Activated gamma-delta T cell treated with Interleukin-2 at 50 U/mL for 16 hours (primary cell): ENCODE data around the gene CAMTA1.

ENCODE experiments used
- DNase-seq: peaks from one replicate; pipeline ENCODE4 v3.0.0-alpha.2; 2020

CAMTA1 gene

DNA sequence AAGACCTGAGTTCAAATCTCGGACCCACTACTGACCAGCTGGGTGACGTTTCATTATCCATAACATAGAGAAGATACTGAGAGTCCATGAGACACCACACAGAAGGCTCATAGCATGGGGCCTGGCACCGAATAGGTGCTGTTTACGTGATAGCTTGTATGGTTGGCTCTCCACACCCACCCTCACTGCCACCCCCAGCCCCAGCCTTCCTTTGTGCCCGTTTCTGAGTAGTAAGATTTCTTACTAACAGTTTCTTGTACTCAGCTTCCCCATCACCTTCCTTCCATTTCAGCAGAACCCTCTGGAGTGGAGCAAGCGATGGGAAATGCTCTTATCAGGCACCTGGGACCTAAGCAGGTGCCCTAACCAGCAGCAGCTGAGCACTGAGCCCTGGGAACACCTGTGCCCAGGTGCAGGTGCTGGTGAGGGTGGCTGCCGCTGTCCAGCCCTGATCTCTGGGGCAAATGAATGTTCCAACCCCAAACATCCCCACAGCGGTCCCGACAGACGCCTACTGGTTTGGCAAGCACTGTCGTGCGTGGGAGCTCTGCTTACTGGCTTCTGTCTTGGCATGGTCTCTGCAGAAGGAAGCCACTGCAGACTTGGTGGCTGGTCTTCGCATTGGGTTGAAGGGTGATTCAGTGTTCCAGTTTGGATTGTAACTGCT is 225.4 kb downstream of the CAMTA1 start:
- DNase-seq = no peak

DNA sequence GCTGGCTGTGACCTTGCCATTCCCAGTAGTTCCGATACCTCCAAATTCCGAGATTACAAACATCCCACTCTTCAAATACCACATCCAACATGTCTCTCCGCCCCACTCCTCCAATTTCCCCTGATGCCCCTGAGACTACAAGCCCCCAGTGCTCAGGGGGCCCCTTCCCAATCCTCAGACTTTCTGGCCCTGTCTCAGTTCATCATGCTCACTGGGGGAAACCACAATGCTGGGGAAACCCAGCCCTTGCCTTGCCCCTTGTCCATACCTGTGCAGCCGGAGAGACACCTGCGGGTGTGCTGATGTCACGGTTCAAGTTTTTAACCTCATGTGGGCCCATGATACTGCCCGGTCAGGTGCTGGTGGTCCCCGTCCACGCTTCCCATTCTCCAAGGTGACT is 226.6 kb downstream of the CAMTA1 start:
- DNase-seq = no peak

DNA sequence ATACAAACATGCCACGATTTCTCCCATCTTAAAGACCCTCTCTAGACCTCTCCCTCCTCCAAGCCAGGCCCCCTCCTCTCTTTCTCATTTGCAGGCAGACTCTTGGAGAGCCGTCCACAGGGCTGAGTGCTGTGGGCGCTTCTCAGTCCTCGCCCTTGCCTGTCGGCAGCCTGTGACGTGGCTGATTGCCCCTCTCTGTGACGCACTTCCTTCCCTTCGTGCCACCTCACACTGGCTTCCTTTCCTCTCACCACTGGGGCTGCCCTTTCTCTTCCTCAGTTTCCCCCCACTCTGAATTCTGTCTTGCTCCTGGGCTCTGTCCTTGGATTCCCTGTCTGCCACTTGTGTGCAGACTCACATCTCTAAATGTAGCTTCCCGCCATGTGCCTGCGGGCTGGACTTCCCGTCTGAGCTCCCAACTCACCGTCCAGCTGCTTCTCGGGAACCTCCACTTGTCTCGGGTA is 227.2 kb downstream of the CAMTA1 start:
- DNase-seq = no peak

- no peak for DNase-seq
Observed at GRCh38 chr1:7013833-7014639, 228.8 kb downstream of the CAMTA1 start.

GRCh38 chr1:7014640-7014930 is 229.3 kb downstream of the CAMTA1 start:
- no peak for DNase-seq

- no peak for DNase-seq
Observed at GRCh38 chr1:7015022-7015421, 229.8 kb downstream of the CAMTA1 start.

GRCh38 chr1:7018351-7018750 is 233.1 kb downstream of the CAMTA1 start:
- no peak for DNase-seq

- no peak for DNase-seq
Observed at GRCh38 chr1:7018826-7019225, 233.6 kb downstream of the CAMTA1 start.

- DNase-seq = no peak
Observed at GRCh38 chr1:7019510-7019909, 234.3 kb downstream of the CAMTA1 start.

GRCh38 chr1:7022058-7022457 is 236.8 kb downstream of the CAMTA1 start:
- no peak for DNase-seq

DNA sequence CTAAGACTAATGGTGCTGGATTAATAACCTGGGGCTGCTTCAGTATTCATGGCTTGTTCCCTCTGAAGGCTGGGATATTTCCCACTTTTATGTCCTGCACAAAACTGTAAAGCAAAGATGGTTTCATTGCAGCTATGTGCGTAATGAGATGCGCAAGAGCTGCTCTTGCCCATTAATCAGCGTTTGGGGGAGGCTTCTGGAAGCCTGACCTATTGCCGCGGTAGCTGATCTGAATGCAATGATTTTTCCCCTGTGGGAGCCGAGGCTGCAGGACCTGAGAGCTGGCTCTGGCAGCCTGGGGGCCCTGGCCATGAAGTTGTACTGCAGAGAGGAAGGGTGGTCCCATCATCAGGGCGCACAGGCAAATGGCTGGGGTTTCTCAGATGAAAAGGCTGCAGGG is 239.8 kb downstream of the CAMTA1 start:
- no peak for DNase-seq

DNA sequence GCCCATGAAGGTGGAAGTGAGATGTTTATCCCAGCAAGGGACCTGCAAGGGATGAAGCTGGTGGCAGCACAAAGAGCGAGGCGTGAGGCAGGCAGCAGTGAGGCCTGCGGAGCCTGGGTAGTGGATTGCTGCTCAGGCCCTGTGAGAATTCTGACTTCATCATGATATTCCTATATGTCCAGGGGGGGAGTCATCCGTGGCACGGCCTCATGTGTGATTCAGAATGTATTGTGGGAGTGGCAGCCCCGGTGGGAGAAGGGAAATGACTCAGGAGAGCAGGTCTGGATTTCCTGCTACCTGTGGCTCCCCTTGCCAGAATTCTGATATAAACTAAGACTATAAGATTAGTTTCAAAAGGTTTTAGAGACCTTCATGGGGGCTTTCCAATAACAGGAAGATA is 240.9 kb downstream of the CAMTA1 start:
- no peak for DNase-seq

GRCh38 chr1:7032992-7033391 is 247.7 kb downstream of the CAMTA1 start:
- DNase-seq = no peak

GRCh38 chr1:7036386-7036785 is 251.1 kb downstream of the CAMTA1 start:
- DNase-seq = no peak

DNA sequence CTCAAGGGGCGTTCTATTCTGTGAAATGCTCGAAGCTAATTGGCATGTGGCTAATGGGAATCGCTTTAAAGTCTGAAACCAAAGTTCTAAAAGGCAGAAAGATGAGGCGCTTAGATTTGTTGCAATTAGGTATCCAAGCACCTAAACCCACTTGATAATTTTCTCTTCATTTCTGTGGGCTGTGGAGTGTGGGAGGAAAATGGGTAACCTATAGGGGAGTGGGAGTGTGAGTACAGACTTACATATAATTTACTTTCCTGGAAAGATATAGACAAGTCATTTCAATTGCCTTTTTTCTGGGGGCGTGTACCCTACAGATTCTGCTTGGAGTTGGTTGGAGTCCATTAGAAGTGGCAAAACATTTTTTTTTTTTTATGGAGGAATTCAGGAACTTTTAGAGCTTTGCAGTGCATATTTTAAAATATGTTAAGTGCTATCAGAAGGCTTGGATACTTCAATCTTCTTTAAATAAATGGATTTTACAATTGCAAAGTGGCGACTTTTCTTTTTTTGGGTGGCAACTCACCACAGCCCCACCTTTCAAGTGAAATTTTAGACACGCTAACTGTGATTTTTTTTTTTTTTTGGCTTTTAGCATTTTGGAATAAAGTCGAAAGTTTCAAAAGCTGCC is 254.5 kb downstream of the CAMTA1 start:
- no peak for DNase-seq

- DNase-seq = no peak
Observed at GRCh38 chr1:7040969-7041695, 255.9 kb downstream of the CAMTA1 start.

- DNase-seq = no peak
Observed at GRCh38 chr1:7042322-7043190, 257.3 kb downstream of the CAMTA1 start.

GRCh38 chr1:7043191-7043549 is 257.9 kb downstream of the CAMTA1 start:
- no peak for DNase-seq

DNA sequence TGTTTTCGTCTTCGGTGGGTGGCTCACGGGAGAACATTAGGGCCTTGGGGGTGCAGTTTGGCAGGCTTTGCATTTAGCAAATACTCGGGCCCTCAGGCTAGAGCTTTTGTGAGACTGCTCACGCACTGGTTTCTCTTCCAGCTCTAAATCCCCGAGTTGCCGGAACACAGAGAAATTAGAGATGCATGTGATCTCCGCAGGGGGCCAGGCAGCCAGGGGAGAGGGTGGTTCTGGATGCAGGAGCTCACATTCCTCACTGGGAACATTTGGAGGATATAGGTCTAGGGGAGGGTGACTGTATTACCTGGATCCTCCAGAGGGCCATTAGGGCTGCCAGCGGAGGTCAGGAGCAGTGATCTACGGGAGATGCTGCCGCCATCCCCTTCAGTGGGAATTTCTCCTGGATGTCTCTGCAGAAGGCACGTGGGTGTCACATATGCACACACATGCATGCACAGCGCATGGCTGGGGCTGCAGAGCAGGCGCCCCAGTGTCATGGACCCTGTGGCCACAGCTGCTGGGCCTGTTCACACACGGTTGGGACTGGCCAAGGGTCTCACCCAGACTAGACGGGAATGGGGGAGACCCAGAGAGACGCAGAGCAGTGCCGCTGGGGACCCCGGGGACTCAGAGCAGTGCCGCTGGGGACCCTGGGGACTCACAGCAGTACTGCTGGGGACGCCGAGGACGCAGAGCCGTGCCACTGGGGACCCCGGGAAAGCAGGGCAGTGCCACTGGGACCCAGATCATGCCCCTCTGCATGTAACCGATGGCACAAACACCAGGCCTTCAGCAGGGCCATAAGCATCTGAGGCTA is 258.7 kb downstream of the CAMTA1 start:
- DNase-seq = no peak

DNA sequence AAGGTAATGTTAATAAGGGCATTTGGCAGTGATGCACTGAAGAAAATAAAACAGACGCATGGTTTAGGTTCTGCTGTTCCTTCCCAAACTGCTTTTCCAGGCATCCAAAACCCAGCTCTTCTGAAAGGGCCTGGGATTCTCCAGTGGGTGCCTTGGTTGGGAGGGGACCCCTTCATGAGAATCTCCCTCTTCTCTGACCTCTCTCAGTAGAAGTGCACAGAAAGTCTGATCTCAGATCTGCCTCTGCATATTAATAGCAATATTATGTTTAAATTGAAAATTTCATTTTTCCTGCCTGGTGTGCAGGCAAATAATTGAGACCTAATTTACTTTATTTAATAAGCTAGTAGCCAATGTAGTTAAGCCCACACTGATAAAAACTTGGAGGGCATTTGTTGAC is 260.6 kb downstream of the CAMTA1 start:
- DNase-seq = no peak

DNA sequence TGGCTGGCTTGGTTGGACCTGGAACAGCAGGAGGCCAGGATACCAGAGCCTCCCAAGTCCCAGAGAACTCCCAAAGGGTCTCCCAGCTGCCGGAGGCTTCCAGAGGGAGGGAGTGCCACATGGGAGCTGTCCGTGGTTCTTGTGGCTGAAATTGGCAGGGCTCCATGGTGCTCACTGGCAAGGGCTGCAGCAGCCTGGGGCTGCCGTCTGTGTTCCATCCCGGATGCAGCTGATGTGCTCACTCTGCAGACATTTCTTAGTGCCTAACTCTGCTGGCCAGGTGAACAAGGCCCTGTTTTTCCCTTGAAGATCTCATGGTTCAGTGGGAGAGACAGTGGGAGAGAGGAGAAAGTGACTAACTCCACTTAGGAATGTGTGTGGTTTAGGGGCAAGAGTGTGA is 261.1 kb downstream of the CAMTA1 start:
- no peak for DNase-seq

DNA sequence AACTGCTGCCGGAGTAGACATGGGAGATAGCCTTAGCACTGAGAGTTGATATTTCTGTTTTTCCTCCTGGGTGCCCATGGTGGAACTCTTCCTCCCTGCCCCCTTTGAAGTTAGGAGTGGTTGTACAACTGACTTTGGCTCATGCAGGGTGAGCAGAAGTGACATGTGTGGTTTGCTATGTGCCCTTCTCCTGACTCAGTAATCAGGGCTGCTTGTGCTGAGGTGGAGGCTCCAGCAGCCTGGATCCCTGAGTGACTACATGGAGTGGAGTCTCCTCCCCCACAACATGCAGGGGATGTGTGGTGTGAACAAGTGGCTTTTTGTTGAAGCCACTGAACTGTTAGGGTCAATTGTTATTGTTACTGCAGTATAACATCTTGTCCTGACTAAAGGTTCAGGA is 261.6 kb downstream of the CAMTA1 start:
- no peak for DNase-seq
